ENCODE data around the gene LMTK3.
"Not testable (repeated sequence)": the region's sequence is repeated elsewhere in the genome, so short reads cannot be mapped to it uniquely, and the experiment has no call there.

Gene LMTK3

GRCh38 chr19:48506138-48506733, 5.4 kb downstream of the LMTK3 start:
- no peak for DNase-seq

GRCh38 chr19:48502350-48503018, 9.2 kb downstream of the LMTK3 start:
- no peak for DNase-seq

GRCh38 chr19:48501494-48502349, 9.9 kb downstream of the LMTK3 start:
- DNase-seq = peak in 5 of 14 donors; percentile 13 to 38 (median 33)

- no peak for DNase-seq
Measured at GRCh38 chr19:48500830-48501493, 10.7 kb downstream of the LMTK3 start.

GRCh38 chr19:48499316-48500090, 12.1 kb downstream of the LMTK3 start:
- no peak for DNase-seq

- DNase-seq = no peak
Measured at GRCh38 chr19:48498595-48499311, 12.9 kb downstream of the LMTK3 start.

GRCh38 chr19:48497728-48498594, 13.7 kb downstream of the LMTK3 start:
- no peak for DNase-seq

- DNase-seq = peak in 1 of 14 donors; percentile 13
Measured at GRCh38 chr19:48496959-48497727, 14.5 kb downstream of the LMTK3 start.

- no peak for DNase-seq
Measured at GRCh38 chr19:48495396-48495795, 16.2 kb downstream of the LMTK3 start.

GRCh38 chr19:48493718-48494401, 17.8 kb downstream of the LMTK3 start:
- DNase-seq = no peak

- DNase-seq = peak; percentile 22 to 93 (median 83)
Measured at GRCh38 chr19:48492925-48493717, 18.5 kb downstream of the LMTK3 start.

GRCh38 chr19:48491793-48492123, 19.9 kb downstream of the LMTK3 start:
- DNase-seq = no peak

GRCh38 chr19:48490981-48491792, 20.4 kb downstream of the LMTK3 start:
- no peak for DNase-seq

GRCh38 chr19:48489608-48490216, 21.9 kb downstream of the LMTK3 start:
- peak in 9 of 14 donors; percentile 3 to 56 (median 15) for DNase-seq

GRCh38 chr19:48488478-48488877, 23.2 kb downstream of the LMTK3 start:
- DNase-seq = not testable (repeated sequence)

- peak in 5 of 14 donors; percentile 7 to 71 (median 19) for DNase-seq
Measured at GRCh38 chr19:48487948-48488347, 23.7 kb downstream of the LMTK3 start.

GRCh38 chr19:48487544-48487943, 24.1 kb downstream of the LMTK3 start:
- no peak for DNase-seq

Measured in C1 segment of cervical spinal cord (tissue), 14 donors.